HL-60 (cell line): ENCODE measurements around the gene MYO1E.

Experiments
- GABPA ChIP-seq: IDR thresholded peaks from 2 replicates; pipeline ENCODE4 v1.6.1; 2012; ENCODE audit warnings: low read depth
- POLR2AphosphoS5 ChIP-seq: IDR thresholded peaks from 2 replicates; pipeline ENCODE4 v1.6.1; 2012; ENCODE audit warnings: low read depth
- TF ChIP-seq, protein P1 (sequence below): IDR thresholded peaks from one replicate; pipeline ENCODE4 v1.5.1; 2011; ENCODE audit warnings: low read length, control low read depth, inconsistent platforms; ENCODE audit not compliant: insufficient read depth
- TF ChIP-seq, protein P2 (sequence below): IDR thresholded peaks from 2 replicates; pipeline ENCODE4 v1.6.1; 2012; ENCODE audit warnings: low read depth; ENCODE audit not compliant: insufficient replicate concordance

DNA sequence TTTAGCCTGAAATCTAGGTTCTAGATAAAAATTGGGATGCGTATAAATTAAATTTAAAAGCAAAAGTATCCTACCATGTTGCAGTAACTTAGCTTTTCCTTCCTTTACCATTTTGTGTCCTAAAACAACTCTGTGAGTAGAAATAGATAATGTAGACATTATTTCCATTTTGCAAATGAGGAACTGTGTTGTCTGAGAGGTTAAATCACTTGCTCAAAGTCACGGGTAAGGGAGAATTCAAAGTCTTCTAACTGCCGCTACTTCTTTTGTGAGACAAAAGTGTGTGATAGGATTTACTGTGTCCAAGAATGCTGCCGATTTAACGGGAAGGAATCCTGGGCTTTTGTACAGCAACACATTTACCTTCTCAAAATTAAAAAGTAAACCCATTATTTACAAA, 40.7 kb downstream of the MYO1E start:
- TF ChIP-seq, protein P1, sequence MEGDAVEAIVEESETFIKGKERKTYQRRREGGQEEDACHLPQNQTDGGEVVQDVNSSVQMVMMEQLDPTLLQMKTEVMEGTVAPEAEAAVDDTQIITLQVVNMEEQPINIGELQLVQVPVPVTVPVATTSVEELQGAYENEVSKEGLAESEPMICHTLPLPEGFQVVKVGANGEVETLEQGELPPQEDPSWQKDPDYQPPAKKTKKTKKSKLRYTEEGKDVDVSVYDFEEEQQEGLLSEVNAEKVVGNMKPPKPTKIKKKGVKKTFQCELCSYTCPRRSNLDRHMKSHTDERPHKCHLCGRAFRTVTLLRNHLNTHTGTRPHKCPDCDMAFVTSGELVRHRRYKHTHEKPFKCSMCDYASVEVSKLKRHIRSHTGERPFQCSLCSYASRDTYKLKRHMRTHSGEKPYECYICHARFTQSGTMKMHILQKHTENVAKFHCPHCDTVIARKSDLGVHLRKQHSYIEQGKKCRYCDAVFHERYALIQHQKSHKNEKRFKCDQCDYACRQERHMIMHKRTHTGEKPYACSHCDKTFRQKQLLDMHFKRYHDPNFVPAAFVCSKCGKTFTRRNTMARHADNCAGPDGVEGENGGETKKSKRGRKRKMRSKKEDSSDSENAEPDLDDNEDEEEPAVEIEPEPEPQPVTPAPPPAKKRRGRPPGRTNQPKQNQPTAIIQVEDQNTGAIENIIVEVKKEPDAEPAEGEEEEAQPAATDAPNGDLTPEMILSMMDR, result no peak
- TF ChIP-seq POLR2AphosphoS5, result no peak
- no peak for TF ChIP-seq GABPA
- TF ChIP-seq, protein P2, sequence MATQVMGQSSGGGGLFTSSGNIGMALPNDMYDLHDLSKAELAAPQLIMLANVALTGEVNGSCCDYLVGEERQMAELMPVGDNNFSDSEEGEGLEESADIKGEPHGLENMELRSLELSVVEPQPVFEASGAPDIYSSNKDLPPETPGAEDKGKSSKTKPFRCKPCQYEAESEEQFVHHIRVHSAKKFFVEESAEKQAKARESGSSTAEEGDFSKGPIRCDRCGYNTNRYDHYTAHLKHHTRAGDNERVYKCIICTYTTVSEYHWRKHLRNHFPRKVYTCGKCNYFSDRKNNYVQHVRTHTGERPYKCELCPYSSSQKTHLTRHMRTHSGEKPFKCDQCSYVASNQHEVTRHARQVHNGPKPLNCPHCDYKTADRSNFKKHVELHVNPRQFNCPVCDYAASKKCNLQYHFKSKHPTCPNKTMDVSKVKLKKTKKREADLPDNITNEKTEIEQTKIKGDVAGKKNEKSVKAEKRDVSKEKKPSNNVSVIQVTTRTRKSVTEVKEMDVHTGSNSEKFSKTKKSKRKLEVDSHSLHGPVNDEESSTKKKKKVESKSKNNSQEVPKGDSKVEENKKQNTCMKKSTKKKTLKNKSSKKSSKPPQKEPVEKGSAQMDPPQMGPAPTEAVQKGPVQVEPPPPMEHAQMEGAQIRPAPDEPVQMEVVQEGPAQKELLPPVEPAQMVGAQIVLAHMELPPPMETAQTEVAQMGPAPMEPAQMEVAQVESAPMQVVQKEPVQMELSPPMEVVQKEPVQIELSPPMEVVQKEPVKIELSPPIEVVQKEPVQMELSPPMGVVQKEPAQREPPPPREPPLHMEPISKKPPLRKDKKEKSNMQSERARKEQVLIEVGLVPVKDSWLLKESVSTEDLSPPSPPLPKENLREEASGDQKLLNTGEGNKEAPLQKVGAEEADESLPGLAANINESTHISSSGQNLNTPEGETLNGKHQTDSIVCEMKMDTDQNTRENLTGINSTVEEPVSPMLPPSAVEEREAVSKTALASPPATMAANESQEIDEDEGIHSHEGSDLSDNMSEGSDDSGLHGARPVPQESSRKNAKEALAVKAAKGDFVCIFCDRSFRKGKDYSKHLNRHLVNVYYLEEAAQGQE, result no peak
